IPS-11a (cell line): ENCODE data around the gene C20orf96.
"Not testable (repeated sequence)": the region's sequence is repeated elsewhere in the genome, so short reads cannot be mapped to it uniquely, and the experiment has no call there.

Experiments used
- H3K4me3 ChIP-seq: one replicate; pipeline ENCODE4 v1.5.1; 2013; ENCODE audit warnings: low read depth, low read length, control low read depth

The C20orf96 gene

DNA sequence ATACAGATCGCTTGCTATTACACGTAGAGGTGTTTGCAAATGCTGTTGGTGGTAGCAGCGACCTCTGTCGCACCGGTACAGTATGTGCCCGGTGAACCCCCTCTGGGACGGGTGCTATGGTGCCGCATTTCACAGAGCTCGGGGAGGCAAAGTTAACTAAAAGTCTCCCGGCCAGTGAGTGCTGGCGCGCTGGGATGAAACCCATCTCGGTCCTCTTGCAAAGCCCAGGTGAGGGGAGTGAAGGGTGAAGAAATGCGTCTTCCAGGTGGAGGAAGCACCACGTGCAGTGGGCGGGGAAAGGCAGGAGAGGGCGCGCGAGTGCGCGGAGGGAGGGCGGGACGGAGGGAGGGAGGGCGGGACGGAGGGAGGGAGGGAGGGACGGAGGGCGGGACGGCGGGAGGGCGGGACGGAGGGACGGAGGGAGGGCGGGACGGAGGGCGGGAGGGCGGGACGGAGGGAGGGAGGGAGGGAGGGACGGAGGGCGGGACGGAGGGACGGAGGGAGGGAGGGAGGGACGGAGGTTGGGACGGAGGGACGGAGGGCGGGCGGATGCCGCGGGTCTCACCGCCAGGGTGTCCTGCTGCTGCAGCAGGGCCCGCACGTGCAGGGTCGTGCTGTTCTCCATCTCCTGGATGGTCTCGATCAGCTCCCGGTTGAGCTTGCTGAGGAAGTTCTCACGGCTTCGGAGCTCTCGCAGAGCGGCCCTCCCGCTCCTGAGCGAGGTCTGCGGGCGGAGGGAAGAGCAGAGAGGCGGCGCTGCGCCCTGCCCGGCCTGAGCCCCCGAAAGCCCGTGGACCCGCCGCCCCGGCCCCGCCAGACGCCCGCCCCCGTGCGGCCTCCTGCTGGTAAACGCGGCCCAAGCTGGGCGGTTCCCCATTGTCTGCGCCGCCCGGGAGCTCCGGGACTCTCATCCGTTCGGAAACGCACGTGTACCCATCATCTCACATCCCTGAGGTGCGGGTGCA is 11.7 kb downstream of the C20orf96 start:
- H3K4me3 ChIP-seq: peak overlapping the region; percentile 13

GRCh38 chr20:278181-278580 is 12.4 kb downstream of the C20orf96 start:
- H3K4me3 ChIP-seq: peak overlapping the region; percentile 13

DNA sequence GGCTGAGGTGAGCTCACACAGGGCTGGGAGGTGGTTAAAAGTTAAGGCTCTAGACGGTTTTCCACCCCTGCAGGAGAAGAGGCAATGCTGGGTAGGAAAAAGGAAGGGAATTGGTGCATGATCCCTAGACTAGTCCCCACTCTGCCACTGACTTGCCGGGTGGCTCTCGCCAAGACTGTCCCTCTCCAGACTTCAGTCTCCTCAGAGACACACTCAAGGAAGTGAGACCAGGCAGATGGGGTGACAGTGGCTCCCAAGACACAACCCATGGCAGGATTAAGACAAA is 13.1 kb downstream of the C20orf96 start:
- H3K4me3 ChIP-seq: no peak overlapping the region

DNA sequence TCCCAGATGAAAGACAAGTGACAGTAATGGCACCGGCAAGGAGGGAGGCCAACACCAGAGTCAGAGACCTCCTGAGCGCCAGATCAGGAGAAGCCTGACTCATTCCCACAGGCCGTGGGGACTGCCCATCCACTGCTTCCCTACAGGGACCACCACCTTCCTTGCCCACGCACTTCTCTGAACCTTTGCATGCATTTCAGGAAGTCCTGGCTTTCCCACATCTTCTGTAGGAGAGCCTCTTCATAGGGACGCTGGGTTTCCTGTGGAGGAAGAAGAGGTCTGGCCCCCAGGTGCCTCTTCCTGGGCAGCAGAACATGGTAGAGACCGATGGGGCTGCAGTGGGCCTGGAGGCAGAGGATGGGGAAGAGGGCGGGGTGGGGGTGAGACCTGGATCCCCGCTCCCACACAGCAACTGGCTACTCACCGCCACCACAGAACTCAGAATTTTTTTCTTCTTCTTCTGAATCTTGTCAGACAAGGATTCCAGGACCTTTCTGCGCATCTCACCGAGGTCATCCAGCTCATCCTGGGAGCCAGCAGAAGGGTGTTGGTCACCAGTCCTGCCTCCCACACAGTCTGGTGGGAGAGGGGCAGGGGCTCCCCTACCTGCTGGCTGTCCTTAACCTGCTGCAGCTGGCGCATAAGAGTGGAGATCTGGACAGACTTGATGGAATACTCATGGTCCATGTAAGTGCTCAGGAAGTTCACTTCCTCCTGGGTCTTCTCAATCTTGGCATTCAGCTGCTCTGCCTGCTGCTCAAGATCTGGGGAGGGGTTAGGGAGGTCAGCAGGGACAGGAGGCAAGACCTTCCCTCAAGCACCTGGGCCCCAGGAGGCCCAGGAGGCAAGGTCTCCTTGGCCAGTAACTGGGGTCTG is 13.7 kb downstream of the C20orf96 start:
- H3K4me3 ChIP-seq: no peak overlapping the region

DNA sequence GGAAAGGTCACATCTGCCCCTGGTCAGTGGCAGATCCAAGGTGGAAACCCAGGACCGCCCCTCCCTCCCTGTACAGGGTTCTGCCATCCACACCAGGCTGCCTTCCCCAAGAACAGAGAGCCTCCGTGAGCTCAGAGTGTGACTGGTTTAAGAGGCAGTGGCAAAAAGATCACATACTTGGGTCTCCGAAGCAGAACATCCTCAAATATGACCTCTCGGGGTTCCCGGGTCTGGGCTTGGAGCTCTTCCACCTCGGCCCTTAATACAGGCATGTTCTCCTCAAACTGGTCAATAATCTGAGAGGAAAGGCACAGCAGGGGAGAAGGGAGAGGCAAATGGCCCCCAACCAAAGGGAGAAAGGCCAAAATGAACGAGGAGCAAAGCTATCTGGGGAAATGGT is 14.8 kb downstream of the C20orf96 start:
- H3K4me3 ChIP-seq: no peak overlapping the region

DNA sequence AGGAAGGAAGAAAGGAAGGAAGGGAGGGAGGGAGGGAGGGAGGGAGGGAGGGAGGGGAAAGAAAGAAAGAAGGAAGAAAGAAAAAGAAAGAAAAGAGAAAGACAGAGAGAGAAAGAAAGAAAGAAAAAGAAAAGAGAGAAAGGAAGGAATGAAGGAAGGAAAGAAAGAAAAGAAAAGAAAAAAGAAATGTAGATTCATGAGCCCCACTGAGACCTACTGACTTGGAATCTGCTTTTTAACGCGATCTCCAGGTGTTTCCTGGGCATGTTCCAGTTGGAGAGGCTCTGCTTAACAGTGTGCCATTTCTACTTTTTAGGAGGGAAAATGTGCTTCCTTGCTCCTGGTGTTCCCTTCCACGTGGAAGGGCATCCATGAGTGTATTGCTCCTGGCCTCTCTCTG is 16.7 kb downstream of the C20orf96 start:
- H3K4me3 ChIP-seq: no peak overlapping the region

GRCh38 chr20:272718-273117 is 17.8 kb downstream of the C20orf96 start:
- no peak overlapping the region for H3K4me3 ChIP-seq

- no peak overlapping the region for H3K4me3 ChIP-seq
Observed at GRCh38 chr20:271528-271927, 19.0 kb downstream of the C20orf96 start.

DNA sequence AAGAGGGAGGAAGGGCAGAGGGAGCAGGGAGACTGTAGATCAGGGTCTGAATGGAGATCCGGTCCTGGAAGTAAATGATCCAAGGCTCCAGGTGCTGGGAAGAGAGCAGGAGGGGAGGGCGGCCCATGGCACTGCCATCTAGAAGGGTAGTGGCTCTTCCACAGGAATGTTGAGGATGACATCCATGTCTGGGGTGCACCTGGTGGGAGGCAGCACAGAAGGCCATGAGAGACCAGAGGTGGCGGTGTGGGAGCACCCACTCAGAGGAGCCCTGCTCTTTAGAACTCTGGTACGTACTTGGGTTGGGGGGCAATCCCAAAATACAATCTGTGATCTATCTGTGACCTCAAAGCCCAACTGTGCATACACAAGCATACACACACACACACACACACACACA is 19.5 kb downstream of the C20orf96 start:
- no peak overlapping the region for H3K4me3 ChIP-seq

GRCh38 chr20:270517-270916 is 20.0 kb downstream of the C20orf96 start:
- H3K4me3 ChIP-seq: no peak overlapping the region

DNA sequence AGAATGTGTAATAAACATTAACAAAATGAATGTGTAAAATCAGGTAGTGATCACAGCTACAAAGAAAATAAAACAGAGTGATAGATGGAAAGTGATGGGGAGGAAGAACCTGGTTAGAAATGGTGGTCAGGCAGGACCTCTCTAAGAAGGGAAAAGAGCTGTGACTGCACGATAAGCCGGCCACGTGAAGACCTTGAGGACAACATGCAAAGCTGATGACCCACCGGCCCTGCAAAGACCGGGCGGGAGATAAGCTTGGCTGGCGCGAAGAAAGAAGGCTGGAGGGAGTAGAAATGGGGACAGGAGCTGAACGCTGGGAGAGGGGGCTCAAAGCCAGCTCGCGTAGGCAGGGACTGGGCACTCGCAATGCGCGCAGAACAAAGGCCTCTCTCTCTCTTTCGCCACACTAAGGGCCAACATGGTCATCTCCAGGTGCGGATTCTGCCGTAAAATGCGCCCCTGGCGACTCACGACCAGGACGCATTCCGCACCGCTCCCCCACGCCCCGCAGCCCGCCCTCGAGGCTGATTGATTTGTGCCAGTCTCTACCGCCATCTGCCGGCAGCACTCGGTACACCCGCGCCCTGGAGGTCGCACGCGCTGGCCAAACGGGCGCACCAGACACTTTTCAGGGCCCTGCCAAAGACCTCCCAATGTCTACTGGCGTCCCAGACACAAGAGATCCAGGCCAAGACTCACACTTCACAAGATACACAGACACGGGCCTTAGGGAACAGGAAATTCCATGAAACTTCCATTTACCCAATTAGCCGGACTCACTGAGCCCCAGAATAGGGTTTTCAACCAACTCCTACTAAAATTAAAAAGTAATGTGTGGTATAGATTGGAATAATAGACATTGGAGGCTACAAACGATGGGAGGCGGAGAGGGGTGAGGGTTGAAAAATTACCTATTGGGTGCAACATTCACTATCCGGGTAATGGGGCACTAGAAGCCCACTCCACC is 23.7 kb downstream of the C20orf96 start:
- peak overlapping the region; percentile 27 for H3K4me3 ChIP-seq

DNA sequence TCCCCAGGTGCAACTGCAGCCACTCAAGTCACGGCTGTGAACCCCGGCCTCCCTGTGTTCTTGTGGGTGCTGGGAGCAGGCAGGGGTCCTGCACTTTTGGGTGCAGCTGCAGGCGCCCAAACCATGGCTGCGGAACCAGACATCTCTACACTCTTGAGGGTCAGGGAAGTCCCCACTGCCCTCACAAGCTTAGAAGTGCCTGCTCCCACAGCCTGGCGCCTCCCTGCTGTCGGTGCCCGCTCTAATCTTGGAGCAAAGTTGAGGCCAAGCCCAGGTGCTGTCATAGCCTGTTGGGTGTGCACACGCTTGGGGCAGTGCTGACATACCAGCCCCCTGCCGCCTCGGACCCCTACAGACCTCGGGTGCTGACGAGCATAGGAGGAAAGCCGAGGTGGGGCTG is 26.8 kb downstream of the C20orf96 start:
- no peak overlapping the region for H3K4me3 ChIP-seq

DNA sequence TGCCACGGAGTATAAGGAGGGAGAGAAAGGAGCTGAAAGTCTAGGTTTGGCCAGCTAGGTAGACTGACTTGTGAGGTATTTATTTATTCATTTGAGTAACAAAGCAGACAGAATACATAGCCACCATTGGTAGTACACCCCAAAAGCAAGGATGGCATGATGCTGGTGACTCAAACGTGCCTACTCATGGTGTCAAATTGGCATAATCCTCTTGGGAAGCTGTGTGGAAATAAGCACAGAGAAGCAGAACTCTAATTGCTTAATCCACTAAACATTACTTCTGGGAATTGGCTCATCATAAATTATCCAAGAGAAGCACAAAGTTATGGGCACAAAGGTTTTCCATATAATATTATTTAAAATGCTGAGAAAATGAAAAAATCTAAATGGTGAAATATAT is 30.6 kb downstream of the C20orf96 start:
- no peak overlapping the region for H3K4me3 ChIP-seq

GRCh38 chr20:258963-259362 is 31.6 kb downstream of the C20orf96 start:
- no peak overlapping the region for H3K4me3 ChIP-seq

DNA sequence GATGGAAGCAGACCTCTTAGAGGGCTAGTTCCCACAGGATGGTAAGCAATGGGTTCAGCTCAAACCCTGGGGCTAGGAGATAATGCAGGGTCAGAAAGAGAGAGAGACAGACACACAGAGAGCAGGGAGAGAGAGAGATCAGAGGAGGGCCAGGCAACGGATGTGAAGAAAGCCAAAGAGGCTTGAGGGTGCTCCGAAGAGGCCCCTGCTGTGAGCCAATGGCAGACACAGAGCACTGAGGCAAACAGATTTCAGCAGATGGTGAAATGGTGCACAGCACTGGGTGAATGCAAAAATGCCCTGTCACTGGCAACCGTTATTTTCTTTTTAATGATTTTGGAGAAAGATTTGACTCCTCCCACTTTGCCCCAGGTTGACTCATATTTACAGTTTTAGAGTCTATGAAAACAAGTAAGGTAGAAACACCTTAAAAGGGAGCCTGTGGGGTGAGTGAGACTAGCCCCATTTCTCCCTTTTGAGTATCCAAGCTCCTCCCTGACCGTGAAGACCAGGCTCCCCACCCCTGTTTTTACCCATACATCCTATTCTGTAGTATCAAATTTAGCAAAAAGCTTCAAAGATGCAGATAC is 32.2 kb downstream of the C20orf96 start:
- no peak overlapping the region for H3K4me3 ChIP-seq

DNA sequence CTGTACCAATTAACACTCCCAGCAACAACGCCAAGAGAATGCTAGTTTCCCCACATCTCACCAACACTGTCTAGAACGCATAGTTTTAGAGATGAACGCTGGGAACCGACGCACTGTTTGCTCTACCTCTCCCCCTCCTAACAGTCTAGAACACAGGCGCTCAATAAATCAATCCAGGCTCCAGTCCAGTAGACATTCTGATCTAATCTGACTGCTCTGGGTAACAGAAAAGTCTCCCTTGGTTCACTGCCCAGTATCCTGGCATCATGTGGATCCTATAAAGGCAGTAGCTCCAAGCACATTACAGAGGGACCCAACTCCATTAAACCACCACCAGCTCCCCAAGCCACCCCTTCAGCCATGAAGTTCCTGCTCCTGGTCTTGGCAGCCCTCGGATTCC is 33.1 kb downstream of the C20orf96 start, which contains the start of gene DEFB132:
TSS of gene DEFB132 (plus strand) at position 306 of the 400 bp plus-strand sequence. CDS start at position 361, 55 bp downstream.
- H3K4me3 ChIP-seq: no peak within 1 kb of the TSS

DNA sequence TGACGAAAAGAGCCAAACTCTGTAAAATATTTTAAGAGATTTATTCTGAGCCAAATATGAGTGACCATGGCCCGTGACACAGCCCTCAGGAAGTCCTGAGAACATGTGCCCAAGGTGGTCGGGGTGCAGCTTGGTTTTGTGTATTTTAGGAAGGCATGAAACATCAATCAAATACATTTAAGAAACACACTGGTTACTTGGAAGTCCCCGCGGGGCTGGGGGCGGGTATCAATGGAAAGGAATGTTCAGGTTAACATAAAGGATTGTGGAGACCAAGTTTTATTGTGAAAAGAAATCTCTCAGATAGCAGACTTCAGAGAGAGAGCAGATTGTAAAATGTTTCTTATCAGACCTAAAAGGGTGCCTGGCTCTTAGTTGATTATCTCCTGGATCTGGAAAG is 37.1 kb downstream of the C20orf96 start:
- not testable (repeated sequence) for H3K4me3 ChIP-seq

- no peak overlapping the region for H3K4me3 ChIP-seq
Observed at GRCh38 chr20:252801-253200, 37.7 kb downstream of the C20orf96 start.

DNA sequence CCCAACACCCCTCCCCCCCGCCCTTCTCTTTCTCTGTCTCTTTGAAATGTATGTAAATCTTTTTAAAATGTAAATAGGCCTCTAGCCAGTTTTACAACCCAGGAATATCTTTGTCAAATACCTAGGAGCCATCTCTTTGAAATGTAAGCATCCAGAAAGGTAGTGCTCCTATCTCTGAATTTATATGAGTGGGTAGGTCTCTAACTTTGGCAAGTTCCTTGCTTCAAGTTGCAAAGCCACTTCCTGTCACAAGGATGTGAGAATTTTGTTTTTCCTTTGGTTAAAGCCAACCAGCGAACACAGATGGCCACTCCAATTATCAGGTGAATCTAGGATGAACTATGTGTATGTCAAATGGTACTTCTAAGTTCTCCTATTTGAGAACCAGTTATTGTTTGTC is 39.2 kb downstream of the C20orf96 start:
- no peak overlapping the region for H3K4me3 ChIP-seq

DNA sequence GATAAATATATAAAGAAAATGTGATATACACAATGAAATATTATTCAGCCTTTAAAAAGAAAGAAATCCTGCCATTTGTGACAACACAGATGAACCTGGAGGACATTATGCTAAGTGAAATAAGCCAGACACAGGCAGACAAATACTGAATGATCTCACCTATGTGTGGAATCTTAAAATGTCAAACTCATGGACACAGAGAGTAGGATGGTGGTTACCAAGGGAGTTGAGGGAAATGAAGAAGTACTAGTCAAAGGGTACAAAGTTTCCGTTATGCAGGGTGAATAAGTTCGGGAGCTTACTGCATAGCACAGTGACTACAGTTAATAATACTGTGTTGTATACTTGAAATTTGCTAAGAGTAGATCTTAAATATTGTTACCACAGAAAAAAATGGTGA is 47.6 kb downstream of the C20orf96 start:
- H3K4me3 ChIP-seq: no peak overlapping the region
